SH-SY5Y (cell line): Measurements from ENCODE around the gene USP51.

ENCODE experiments used
- GATA2 ChIP-seq: IDR thresholded peaks from 2 replicates; pipeline ENCODE4 v1.6.1; 2011; ENCODE audit warnings: mild to moderate bottlenecking, low read depth, low read length
- GATA3 ChIP-seq: IDR thresholded peaks from 2 replicates; pipeline ENCODE4 v1.6.1; 2011; ENCODE audit warnings: low read depth, mild to moderate bottlenecking, low read length, moderate library complexity

DNA sequence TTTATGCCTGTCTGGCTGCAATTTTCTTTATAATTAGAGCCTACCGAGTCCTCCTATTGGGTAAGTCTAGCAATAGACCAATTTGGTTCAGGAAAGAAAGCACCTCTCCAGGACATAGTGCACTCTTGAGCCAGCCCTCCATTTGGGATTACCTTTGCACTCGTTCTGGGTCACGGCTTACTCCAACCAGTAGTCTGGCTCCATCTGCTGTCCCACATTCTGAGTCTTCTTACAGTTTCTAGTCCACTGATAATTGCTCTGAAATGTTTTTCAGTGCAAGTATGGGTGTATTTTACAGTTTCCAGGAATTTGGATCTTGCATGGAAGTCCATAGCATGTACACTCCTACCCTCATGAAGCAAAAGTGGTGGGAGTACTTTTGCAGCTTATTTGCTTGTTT is 34.8 kb upstream of the USP51 start:
- TF ChIP-seq GATA2 (no peak), GATA3 (no peak)
